BJ (cell line): ENCODE data around the gene APOBR. TPM values are rescaled to one million over a fixed set of nuclear protein-coding genes. Genes with fewer than 3 reads are reported as not detected.
"Not testable (repeated sequence)": the region's sequence is repeated elsewhere in the genome, so short reads cannot be mapped to it uniquely, and the experiment has no call there.

Experiments
- CTCF ChIA-PET: fragments of 350-600 bp; formaldehyde crosslinking; extraction: SDS; loops from one replicate; lab custom pipeline; 2021; ENCODE audit warnings: antibody characterized with exemption, inconsistent platforms; lab: Yijun Ruan, JAX
- POLR2A ChIA-PET: fragments of 300-600 bp; sonication (Branson Sonifier 250); formaldehyde crosslinking; extraction: SDS; loops from one replicate; lab custom pipeline; 2021; ENCODE audit warnings: antibody characterized with exemption; lab: Charles Lee
- DNase-seq: peaks from one replicate; pipeline ENCODE4 v3.0.0-alpha.2; 2011; ENCODE audit warnings: low read depth
- H3K27me3 ChIP-seq: 2 replicates; pipeline ENCODE4 v1.6.0; 2011; ENCODE audit warnings: low read length; ENCODE audit not compliant: control insufficient read depth, insufficient read depth
- H3K36me3 ChIP-seq: 2 replicates; pipeline ENCODE4 v1.5.1; 2011; ENCODE audit warnings: low read length; ENCODE audit not compliant: control insufficient read depth, insufficient read depth
- H3K4me3 ChIP-seq: 2 replicates; pipeline ENCODE4 v1.5.1; 2011; ENCODE audit warnings: low read depth, mild to moderate bottlenecking, control low read depth, low read length
- polyA minus RNA-seq: library from RNA; depleted of rRNA, polyadenylated mRNA; stranded (reverse); fragments of >200 nt; gene quantifications from 2 replicates; pipeline ENCODE4 v1.2.3, GENCODE V29; 2011; rRNA and poly(A)+ RNA removed
- polyA plus RNA-seq: library from polyadenylated mRNA; depleted of rRNA; stranded (reverse); fragments of >200 nt; gene quantifications from 2 replicates; pipeline ENCODE4 v1.2.3, GENCODE V29; 2011; rRNA removed
- TF ChIP-seq, protein P1 (sequence below): IDR thresholded peaks from 2 replicates; pipeline ENCODE4 v1.5.1; 2011; ENCODE audit warnings: low read depth, mild to moderate bottlenecking, control low read depth, inconsistent platforms, low read length, moderate library complexity; ENCODE audit not compliant: insufficient read depth

APOBR gene, protein sequence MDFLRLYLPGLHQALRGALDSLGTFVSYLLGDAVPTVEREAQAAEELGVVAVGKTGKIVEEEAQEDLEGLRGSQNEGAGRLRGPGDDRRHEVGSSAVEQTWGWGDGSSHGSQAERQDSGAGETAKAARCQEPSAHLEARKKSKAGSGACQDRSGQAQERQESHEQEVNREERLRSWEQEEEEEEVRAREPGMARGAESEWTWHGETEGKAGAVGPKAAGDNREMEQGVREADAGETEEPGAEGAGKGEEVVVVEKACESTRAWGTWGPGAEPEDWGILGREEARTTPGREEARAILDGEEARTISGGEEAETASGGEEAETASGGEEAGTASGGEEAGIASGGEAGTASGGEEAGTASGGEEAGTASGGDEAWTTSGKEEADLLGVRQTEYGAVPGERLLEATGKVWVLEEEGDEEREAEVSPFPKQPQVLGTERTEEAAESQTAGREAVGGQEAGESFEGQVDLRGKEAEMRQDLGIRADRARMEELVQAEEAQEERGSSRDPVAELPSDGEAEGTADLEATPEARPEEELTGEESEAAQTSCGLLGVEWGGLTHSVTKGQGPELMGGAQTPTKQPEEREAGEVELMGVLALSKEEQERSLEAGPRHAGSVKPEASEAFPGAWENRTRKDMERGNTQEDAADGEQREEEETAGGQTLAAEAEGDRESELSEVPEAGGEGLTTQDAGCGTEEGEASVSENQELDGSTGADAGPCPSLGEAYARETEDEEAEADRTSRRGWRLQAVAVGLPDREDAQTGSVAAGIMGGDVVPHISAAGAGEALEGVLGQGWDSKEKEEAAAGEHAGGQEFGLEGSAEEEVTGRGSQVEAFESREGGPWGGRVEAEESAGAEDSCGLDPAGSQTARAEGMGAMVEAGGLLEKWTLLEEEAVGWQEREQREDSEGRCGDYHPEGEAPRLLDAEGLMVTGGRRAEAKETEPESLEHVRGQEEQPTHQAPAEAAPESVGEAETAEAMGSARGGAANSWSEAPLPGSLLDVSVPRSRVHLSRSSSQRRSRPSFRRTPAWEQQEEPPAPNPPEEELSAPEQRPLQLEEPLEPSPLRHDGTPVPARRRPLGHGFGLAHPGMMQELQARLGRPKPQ
- polyA plus RNA-seq (0.02 TPM in 1 of 2 replicates, not detected in the other), polyA minus RNA-seq (not detected in 2 replicates)

DNA sequence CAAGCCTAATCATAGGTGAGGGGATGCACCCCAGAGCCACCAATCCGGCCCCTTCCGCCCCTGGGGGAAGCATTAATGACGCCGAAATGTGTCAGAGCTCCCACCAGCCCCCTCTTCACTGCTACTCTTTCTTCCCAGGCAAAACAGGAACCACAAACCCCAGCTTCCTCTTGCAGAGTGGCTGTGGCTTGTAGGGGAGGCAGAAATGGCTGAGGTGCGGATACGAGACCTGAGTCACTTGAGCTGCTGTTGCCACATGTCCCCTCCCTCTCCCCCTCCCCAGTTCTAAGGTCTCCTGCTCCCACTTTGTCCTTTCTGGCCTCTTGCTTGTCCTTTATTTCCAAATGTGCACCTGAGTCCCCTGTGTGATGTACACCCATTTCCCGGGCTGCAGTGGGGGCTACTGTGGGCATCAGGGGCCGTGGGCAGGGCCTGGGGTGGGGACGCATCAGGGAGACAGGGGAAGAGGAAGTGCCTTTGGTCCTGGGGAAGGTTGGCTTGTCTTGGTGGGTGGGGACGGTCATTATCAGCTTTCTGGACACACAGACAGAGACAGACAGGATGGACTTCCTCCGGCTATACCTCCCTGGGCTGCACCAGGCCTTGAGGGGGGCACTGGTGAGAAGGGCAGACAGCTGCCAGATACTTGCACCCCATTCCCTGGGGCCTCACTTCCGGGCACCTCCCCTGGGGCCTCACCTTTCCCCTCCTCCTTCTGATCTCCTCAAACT is at the start of gene APOBR:
Gene APOBR (plus strand): TSS at position 523 of the 731 bp plus-strand sequence. CDS start 39 bp downstream, at position 562.
- Histone ChIP-seq H3K36me3 (no peaks in the 10 kb centered on the region), H3K27me3 (no peaks in the 10 kb centered on the region), H3K4me3 (no peak within 1 kb of the TSS)
- POLR2A ChIA-PET = no interaction called here
- no peak for DNase-seq
- TF ChIP-seq, protein P1, sequence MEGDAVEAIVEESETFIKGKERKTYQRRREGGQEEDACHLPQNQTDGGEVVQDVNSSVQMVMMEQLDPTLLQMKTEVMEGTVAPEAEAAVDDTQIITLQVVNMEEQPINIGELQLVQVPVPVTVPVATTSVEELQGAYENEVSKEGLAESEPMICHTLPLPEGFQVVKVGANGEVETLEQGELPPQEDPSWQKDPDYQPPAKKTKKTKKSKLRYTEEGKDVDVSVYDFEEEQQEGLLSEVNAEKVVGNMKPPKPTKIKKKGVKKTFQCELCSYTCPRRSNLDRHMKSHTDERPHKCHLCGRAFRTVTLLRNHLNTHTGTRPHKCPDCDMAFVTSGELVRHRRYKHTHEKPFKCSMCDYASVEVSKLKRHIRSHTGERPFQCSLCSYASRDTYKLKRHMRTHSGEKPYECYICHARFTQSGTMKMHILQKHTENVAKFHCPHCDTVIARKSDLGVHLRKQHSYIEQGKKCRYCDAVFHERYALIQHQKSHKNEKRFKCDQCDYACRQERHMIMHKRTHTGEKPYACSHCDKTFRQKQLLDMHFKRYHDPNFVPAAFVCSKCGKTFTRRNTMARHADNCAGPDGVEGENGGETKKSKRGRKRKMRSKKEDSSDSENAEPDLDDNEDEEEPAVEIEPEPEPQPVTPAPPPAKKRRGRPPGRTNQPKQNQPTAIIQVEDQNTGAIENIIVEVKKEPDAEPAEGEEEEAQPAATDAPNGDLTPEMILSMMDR = no peak
- CTCF ChIA-PET = interaction anchor here (0.8 kb wide), 1 partner anchor 122 kb away, joined by 10 read pairs; no protein-coding TSS in a partner anchor

- DNase-seq = not testable (repeated sequence)
Observed at GRCh38 chr16:28446388-28446787, 48.1 kb upstream of the APOBR start.

GRCh38 chr16:28447081-28447480 is 47.4 kb upstream of the APOBR start:
- DNase-seq, POLR2A ChIA-PET, CTCF ChIA-PET, H3K27me3 ChIP-seq, H3K36me3 ChIP-seq, H3K4me3 ChIP-seq: not testable (repeated sequence)

More at GRCh38 chr16:28446388-28446787, 48.1 kb upstream of the APOBR start:
- POLR2A ChIA-PET, H3K4me3 ChIP-seq, H3K36me3 ChIP-seq, H3K27me3 ChIP-seq, CTCF ChIA-PET: not testable (repeated sequence)

DNA sequence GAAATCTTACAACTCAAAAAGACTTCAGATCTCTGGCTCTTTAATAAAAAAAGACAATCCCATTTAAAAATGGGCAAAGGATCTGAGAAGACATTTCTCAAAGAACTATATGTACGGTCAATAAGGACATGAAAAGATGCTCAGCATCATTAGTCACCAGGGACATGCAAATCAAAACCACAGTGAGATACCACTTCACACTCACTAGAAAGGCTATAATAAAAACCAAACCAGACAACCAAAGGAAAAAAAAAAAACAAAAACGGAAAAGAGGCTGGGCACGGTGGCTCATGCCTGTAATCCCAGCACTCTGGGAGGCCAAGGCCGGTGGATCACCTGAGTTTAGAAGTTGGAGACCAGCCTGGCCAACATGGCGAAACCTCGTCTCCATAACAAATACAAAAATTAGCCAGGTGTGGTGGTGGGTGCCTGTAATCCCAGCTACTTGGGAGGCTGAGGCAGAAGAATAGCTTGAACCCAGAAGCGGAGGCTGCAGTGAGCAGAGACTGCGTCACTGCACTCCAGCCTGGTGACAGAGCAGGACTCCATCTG is 20.7 kb upstream of the APOBR start:
- ChIA-PET CTCF (no interaction called here), POLR2A (no interaction called here)
- Histone ChIP-seq H3K36me3 (peaks cover 5% of the 10 kb centered on the region), H3K4me3 (no peak overlapping the region), H3K27me3 (no peaks in the 10 kb centered on the region)
- TF ChIP-seq, protein P1 = no peak
- DNase-seq = no peak

GRCh38 chr16:28475221-28475620 is 19.2 kb upstream of the APOBR start:
- H3K36me3 ChIP-seq = peaks cover 8% of the 10 kb centered on the region
- ChIA-PET POLR2A (no interaction called here), CTCF (no interaction called here)
- TF ChIP-seq, protein P1 = no peak
- H3K4me3 ChIP-seq = no peak overlapping the region
- no peak for DNase-seq
- H3K27me3 ChIP-seq = no peaks in the 10 kb centered on the region
